ENCODE results near the gene TOR4A. TPM values are rescaled to one million over a fixed set of nuclear protein-coding genes. Genes with fewer than 3 reads are reported as not detected.

The TOR4A gene
- total and polyA plus RNA-seq, 2 donors (not counting 1 experiment from before 2014, with no cell fraction given): 8.3 to 15.3 TPM

DNA sequence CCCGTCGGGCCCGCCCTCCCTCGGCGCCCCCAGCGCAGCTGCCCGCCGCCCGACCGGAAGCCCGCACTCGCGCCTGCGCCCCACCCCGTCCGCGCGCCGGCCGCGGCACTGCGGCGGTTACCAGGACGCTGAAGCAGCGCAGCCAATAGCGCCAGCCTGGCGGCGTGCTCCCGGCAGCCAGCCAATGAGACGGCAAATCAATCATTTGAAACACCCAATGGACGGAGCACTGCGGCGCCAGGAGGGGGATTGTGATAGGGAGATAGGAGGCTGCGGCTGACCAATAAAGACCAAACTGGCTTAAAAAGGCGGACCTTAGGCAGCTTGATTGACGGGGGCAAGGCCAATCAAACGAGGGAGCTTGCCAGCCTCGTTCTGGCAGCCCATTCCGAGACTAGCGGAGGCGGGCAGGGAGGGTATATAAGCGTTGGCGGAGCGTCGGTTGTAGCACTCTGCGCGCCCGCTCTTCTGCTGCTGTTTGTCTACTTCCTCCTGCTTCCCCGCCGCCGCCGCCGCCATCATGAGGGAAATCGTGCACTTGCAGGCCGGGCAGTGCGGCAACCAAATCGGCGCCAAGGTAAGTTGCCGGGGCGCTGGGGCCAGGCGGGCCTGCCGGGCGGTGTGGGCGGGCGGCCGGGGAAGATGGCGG is 36.6 kb upstream of the TOR4A start, which contains the start of gene TUBB4B:
Gene TUBB4B, plus strand, starts transcription at position 447 of the 649 bp plus-strand sequence. Its CDS starts 74 bp downstream, at position 521.
- intact Hi-C loops (cut with micrococcal nuclease): loop anchor here (1.0 kb wide), 7 partner anchors 14 to 154 kb away; partner anchors contain the start of genes ANAPC2, NDOR1, NELFB and SSNA1
- H3K4me1 ChIP-seq (ENCODE audit: control insufficient read depth in 2 of 2, insufficient read depth in 2 of 2, low read length in 2 of 2): peaks cover 29 to 54% of the 10 kb centered on the region in 2 donors
- peak within 1 kb of the TSS; percentile 96 for H3K4me2 ChIP-seq (replicated peaks; ENCODE audit: low read depth, low read length, poor library complexity, severe bottlenecking)
- peak; percentile 100 for DNase-seq
- Mint-ChIP-seq H3K4me3 (peak within 1 kb of the TSS; percentile 92), H3K27me3 (no peaks in the 10 kb centered on the region), H3K27ac (peak within 1 kb of the TSS; percentile 97), H3K4me1 (peaks cover 42% of the 10 kb centered on the region), H3K9me3 (ENCODE audit: insufficient read depth) (no peaks in the 10 kb centered on the region)
- under 1% methylated on average over 62 of the region's 67 CpGs for WGBS (ENCODE audit: insufficient coverage)
- no peaks in the 10 kb centered on the region for H3K27me3 ChIP-seq (replicated peaks in 1 of 4; ENCODE audit: control extremely low read depth in 1 of 4, control insufficient read depth in 3 of 4, insufficient read depth in 4 of 4, low read length in 3 of 4)
- peak within 1 kb of the TSS; percentile 80 for H3K9ac ChIP-seq (ENCODE audit: low read length)
- peak; percentile 74 for ATAC-seq (ENCODE audit: low read depth)
- ChIA-PET CTCF (interaction anchor here (0.6 to 8.9 kb wide), 9 partner anchors 12 to 194 kb away, joined by 3 to 76 read pairs (median 6); partner anchors contain the start of genes ANAPC2, CYSRT1, MAN1B1 and NELFB), POLR2A (interaction anchor here (0.7 to 1.7 kb wide), 18 partner anchors 14 to 399 kb away, joined by 3 to 29 read pairs (median 4); partner anchors contain the start of genes AJM1, ARRDC1, MAN1B1 and NELFB)
- H3K36me3 ChIP-seq (replicated peaks in 1 of 2; ENCODE audit: control extremely low read depth in 1 of 2, control insufficient read depth in 1 of 2, extremely low read depth in 1 of 2, insufficient read depth in 2 of 2, low read length in 1 of 2): peaks cover 0 to 20% of the 10 kb centered on the region in 2 experiments
- H4K20me1 ChIP-seq (ENCODE audit: control insufficient read depth, insufficient read depth, low read length, poor library complexity, severe bottlenecking): peaks cover 51% of the 10 kb centered on the region
- H3K9me3 ChIP-seq (ENCODE audit: control extremely low read depth in 1 of 3, control insufficient read depth in 2 of 3, insufficient read depth in 1 of 3, low read length in 2 of 3): no peaks in the 10 kb centered on the region
- H3K27ac ChIP-seq (ENCODE audit: low read length in 2 of 2): peak within 1 kb of the TSS; percentile 83 to 90
- TF ChIP-seq, protein P1, sequence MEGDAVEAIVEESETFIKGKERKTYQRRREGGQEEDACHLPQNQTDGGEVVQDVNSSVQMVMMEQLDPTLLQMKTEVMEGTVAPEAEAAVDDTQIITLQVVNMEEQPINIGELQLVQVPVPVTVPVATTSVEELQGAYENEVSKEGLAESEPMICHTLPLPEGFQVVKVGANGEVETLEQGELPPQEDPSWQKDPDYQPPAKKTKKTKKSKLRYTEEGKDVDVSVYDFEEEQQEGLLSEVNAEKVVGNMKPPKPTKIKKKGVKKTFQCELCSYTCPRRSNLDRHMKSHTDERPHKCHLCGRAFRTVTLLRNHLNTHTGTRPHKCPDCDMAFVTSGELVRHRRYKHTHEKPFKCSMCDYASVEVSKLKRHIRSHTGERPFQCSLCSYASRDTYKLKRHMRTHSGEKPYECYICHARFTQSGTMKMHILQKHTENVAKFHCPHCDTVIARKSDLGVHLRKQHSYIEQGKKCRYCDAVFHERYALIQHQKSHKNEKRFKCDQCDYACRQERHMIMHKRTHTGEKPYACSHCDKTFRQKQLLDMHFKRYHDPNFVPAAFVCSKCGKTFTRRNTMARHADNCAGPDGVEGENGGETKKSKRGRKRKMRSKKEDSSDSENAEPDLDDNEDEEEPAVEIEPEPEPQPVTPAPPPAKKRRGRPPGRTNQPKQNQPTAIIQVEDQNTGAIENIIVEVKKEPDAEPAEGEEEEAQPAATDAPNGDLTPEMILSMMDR (IDR thresholded peaks at IDR 0.05): no peak
- no peak for TF ChIP-seq EZH2 (IDR thresholded peaks at IDR 0.05; ENCODE audit: borderline replicate concordance, insufficient read depth, low read depth, low read length, poor library complexity, severe bottlenecking)
- H2AFZ ChIP-seq (ENCODE audit: insufficient read depth, low read depth, low read length, poor library complexity, severe bottlenecking): peak within 1 kb of the TSS; percentile 89
- peaks cover 59% of the 10 kb centered on the region for H3K79me2 ChIP-seq (ENCODE audit: control insufficient read depth, insufficient read depth, low read length)
- H3K4me3 ChIP-seq (ENCODE audit: control extremely low read depth in 1 of 5, extremely low read depth in 1 of 5, insufficient read depth in 1 of 5, low read depth in 2 of 5, low read length in 4 of 5): peak within 1 kb of the TSS; percentile 50 to 84 (median 75)

All from B cell (primary cell).